ENCODE results near the gene TEKTIP1.
"Not testable (repeated sequence)": the region's sequence is repeated elsewhere in the genome, so short reads cannot be mapped to it uniquely, and the experiment has no call there.

TEKTIP1 gene

GRCh38 chr19:3524078-3524842 lies 14.7 kb upstream of the TEKTIP1 start:
- no peak for DNase-seq

GRCh38 chr19:3524904-3525451 lies 14.0 kb upstream of the TEKTIP1 start:
- DNase-seq: no peak

GRCh38 chr19:3526507-3527237 lies 12.3 kb upstream of the TEKTIP1 start:
- DNase-seq: no peak

DNA sequence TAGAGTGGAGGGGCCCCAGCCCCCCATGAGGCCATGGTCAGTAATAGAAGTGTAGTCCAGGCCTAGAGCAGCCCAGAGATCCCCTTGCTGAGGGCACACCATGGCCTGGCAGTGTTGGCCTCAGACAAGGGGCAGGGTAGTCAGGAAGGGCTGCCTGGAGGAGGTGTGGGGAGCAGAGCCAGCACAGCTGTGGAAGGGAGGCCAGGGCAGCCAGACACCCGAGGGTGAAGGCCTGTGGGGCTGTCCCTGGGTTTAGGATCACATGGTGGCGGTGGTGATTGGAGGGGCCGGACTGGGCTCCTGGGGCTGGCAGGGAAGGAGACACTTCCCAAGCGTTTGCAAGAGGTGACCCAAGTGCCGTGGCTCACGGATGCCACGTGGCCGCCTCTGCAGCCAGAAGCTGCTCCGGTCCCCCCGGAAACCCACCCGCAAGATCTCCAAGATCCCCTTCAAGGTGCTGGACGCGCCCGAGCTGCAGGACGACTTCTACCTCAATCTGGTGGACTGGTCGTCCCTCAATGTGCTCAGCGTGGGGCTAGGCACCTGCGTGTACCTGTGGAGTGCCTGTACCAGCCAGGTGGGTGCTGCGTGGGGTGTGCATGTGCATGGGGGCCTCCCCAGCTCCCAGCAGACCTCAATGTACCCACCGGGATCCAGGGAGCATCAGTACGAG lies 11.6 kb upstream of the TEKTIP1 start:
- no peak for DNase-seq

DNA sequence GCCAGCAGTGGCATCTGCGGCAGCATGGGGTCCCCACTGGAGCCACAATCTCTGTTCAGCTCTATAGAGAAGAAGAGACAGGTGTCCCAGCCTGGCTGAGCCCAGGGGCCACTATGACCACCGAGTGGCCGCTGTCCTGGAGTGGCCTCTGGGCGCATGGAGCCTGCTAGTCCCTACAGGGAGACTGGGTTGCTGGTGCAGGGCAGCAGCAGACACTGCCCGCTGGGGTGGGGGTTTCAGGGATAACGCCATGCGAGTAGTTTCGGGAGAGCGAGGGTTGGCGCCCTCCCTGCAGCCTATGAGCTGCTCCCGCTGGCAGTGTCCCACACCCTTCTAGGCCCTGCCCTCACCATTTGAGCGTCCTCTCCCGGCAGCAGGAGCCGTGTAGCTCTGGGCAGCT lies 10.9 kb upstream of the TEKTIP1 start:
- no peak for DNase-seq

DNA sequence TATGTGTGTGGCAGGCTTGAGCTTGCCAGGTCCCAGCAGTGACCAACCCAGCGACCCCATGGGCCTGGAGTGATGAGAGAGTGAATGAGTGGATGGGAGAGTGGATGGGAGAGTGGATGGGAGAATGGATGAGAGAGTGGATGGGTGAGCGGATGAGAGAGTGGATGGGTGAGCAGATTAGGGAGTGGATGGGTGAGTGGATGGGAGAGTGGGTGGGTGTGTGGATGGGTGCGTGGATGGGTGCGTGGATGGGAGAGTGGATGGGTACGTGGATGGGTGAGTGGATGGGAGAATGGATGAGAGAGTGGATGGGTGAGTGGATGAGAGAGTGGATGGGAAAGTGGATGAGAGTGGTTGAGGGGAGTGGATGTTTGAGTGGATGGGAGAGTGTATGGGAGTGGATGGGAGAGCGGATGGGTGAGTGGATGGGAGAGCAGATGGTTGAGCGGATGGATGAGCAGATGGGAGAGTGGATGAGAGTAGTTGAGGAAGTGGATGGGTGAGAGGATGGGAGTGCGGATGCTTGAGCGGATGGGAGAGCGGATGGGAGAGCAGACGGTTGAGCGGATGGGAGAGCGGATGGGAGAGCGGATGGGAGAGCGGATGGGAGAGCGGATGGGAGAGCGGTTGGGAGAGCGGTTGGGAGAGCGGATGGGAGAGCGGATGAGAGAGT lies 10.3 kb upstream of the TEKTIP1 start:
- DNase-seq: no peak

DNA sequence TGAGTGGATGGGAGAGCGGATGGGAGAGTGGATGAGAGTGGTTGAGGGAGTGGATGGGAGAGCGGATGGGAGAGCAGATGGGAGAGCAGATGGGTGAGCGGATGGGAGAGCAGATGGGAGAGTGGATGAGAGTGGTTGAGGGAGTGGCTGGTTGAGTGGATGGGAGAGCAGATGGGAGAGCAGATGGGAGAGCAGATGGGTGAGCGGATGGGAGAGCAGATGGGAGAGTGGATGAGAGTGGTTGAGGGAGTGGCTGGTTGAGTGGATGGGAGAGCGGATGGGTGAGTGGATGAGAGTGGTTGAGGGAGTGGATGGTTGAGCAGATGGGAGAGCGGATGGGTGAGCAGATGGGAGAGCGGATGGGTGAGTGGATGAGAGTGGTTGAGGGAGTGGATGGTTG lies 9.7 kb upstream of the TEKTIP1 start:
- not testable (repeated sequence) for DNase-seq

GRCh38 chr19:3530389-3530788 lies 8.6 kb upstream of the TEKTIP1 start:
- DNase-seq: no peak

GRCh38 chr19:3531716-3532115 lies 7.3 kb upstream of the TEKTIP1 start:
- DNase-seq: no peak

- no peak for DNase-seq
Measured at GRCh38 chr19:3532154-3532786, 6.7 kb upstream of the TEKTIP1 start.

DNA sequence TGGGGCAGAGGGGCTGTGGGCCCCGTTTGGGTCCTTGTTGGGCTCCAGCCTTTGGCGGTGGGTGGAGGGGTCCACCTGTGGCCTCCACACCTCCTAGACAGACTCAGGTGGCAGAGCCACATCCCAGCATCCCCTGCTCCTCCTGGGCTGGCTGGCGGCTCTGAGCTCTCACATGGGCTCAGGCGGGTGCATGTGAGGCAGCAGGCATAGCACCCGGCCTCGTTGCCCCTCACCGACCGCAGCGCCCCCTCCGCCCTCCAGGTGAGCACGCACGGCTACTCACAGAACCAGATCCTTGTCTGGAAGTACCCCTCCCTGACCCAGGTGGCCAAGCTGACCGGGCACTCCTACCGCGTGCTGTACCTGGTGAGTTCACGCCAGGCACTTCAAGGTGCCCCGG lies 5.9 kb upstream of the TEKTIP1 start:
- DNase-seq: no peak

DNA sequence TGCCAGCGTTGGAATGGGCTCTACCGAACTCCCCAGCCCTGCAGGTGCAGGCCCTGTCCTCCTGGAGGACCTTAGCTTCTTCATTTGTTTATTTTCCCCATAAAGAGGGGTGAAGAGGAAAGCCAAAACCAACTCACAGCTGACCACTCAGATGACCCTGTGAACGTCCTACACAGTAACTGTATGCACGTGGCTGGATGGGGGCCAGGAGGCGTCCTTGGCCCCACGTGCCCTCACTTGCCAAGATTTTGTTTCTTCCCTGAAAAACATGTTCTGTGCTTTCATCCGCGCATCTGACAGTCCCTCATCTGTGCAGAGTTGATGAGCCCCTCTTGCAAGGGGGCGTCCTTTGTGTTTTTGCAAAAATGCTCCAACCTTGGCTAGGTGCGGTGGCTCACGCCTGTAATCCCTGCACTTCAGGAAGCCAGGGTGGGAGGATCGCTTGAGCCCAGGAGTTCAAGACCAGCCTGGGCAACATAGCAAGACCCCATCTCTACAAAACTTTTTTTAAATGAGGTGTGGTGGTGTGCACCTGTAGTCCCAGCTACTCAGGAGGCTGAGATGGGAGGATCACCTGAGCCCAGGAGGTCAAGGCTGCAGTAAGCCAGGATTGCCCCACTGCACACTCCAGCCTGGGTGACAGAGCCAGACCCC lies 5.3 kb upstream of the TEKTIP1 start:
- no peak for DNase-seq

GRCh38 chr19:3534375-3535234 lies 4.4 kb upstream of the TEKTIP1 start:
- DNase-seq: no peak

DNA sequence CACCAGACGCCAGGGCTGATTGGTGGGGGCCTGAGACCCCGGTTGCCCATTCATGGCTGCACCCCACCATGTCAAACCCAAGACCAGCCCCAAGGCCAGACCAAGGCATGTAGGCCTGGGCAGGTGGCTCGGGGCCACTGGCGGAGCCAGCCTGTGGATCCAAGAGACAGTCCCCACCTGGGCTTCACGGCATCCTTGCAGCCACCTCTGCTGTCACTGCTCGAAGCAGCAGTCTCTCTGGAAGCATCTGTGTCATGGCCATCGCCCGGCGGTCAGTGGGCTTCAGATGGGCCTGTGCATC lies 3.8 kb upstream of the TEKTIP1 start:
- DNase-seq: no peak

DNA sequence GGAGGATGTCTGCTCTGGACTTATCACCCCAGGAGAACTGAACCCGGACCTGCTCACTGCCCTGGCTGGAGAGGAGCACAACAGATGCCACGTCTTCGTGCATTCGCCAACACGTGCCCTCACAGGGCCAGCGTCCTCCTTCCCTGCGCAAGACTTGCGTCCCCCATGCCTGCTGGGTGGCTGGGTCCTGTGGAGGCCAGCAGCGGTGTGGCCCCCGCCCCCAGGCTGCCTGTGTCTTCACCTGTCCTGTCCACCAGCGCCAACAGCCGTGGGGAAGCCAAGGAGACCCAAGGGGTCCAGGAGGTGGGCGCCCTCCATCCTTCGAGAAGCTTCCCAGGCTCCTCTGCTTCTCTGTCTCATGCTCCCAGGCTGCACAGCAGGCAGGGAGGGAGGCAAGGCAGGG lies 3.4 kb upstream of the TEKTIP1 start:
- no peak for DNase-seq

- no peak for DNase-seq
Measured at GRCh38 chr19:3535981-3536380, 3.0 kb upstream of the TEKTIP1 start.

DNA sequence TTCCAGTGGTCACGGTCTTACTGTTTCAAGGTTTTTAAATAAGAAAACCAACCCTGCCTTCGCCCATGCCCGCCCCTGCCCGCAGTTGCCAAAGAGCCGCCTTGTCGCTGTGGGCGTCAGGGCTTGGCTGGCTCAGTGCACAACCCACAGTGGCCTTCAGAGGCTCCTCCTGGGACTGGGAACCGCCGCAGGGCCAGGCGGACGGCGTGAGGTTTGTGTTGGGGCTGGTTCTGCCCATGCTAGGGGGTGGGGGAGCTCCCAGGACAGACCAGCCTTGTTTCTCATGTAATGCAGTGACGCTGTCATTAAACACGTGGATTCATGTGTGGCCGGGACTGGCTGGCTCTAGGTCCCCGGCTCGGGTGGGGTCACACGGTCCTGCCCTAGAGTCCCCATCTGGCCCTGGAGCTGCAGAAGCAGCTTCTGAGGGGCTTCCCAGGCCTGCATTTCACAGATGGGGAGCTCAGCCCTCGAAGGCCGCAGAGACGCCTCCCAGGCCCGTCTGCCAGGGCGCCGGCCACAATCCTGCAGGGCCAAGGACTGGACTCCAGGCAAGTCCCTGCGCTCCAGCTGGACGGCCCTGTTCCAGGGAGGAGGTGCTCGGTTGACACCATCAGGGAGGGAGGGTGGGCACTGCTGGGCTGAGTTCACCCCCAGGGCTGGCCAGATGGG lies 2.4 kb upstream of the TEKTIP1 start:
- DNase-seq: no peak

DNA sequence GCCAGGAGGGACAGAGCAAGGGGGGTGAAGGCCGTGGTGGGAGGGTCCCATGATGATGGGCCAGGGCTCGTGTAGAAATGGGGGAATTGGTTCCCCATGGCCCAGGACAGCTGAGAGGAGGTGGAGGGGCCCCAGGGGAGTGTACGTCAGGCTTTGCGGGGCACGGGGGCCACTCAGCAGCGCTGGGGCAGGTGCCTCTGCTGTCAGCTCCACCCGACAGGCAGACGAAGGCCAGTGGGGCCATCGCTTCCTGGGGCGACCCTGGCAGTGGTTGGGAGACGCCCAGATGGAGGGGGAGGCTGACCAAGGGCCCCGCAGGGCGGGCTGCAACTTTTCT lies 1.9 kb upstream of the TEKTIP1 start:
- DNase-seq: no peak

DNA sequence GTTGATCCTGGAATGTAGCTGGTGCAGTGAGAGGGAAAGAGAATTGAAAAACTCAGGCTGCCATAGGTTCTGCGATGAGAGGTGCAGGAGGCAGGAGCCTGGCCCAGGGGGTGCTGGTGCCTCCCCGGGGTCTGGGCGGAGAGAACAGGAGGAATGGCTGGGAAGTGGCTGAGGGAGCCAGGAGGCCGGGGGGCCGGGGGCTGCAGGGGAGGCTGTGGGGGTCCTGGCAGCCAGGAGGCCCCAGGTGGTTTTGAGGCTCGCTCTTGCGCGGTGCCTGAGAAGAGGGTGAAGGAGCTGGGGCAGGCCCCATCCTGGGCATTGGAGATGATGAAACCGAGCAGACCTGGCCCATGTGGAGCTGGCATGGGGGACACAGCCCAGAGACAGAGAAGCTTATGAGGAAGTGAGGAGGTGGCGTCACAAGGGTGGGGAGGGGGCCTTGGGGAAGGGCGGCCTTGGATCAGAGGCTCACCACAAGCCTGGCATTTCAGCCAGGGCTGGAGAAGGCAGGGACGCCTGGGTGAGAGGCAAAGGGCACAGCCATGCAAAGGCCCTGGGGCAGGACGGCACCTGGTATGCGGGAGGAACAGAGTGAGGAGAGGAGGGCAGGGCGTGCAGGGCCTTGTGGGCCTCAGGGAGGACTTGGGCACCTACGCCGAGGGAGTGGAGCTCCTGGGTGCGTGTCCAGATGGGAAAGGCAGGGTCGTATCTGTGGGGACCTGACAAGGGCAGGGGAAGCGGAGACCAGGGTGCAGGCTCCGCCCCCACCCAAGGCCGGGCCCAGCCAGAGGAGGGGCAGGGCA lies 1.3 kb upstream of the TEKTIP1 start:
- no peak for DNase-seq

Data from cortex of kidney (tissue), 1 donor.